Body of pancreas (tissue), 4 donors: ENCODE results near the gene ANP32E. TPM values are rescaled to one million over a fixed set of nuclear protein-coding genes. Genes with fewer than 3 reads are reported as not detected.

Source experiments
- ATAC-seq: fragments of 150-250 bp; one replicate; pipeline ENCODE4 v1.9.1; 2016
- DNase-seq, 4 donors: peaks; one replicate each; pipeline ENCODE4 v3.0.0-alpha.2; 2019
- H3K27ac ChIP-seq, 4 donors: fragments of 200-600 bp; sonication (generic); 1 replicate in 3 of 4; 2 replicates in 1 of 4; pipeline versions ENCODE4 v1.5.1 to v1.6.1; 2016 to 2019; ENCODE audit warnings: mild to moderate bottlenecking in 1 of 4, mixed read lengths in 1 of 4, moderate library complexity in 1 of 4
- H3K27me3 ChIP-seq, 2 donors: fragments of 200-600 bp; sonication (generic); one replicate each; pipeline ENCODE4 v1.6.0; 2016; ENCODE audit warnings: mild to moderate bottlenecking in 1 of 2
- H3K36me3 ChIP-seq, 2 donors: fragments of 200-600 bp; sonication (generic); replicated peaks in 1 of 2; 2 replicates each; pipeline ENCODE4 v1.5.1; 2016; ENCODE audit warnings: low read depth in 2 of 2; ENCODE audit not compliant: insufficient read depth in 1 of 2
- H3K4me1 ChIP-seq: fragments of 200-600 bp; sonication (generic); one replicate; pipeline ENCODE4 v1.6.0; 2016
- H3K4me3 ChIP-seq, 2 donors: fragments of 200-600 bp; sonication (generic); 1 replicate in 1 of 2; 2 replicates in 1 of 2; pipeline ENCODE4 v1.5.1; 2016 to 2019
- H3K9me3 ChIP-seq, 3 donors: fragments of 200-600 bp; sonication (generic); 1 replicate in 2 of 3; 2 replicates in 1 of 3; pipeline ENCODE4 v1.5.1; 2016
- POLR2A ChIP-seq, 3 donors: fragments of 450-650 bp; IDR thresholded peaks; one replicate each; pipeline ENCODE4 v1.6.1; 2016; ENCODE audit warnings: antibody characterized with exemption in 3 of 3, mild to moderate bottlenecking in 2 of 3
- WGBS, 2 donors: methylation state at CpG; one replicate each; pipeline ENCODE4 v1.1.5; 2017; 5-methylcytosine and 5-hydroxymethylcytosine counted together
- intact Hi-C: fragments of 100-400 bp; cut with DNase I; formaldehyde crosslinking; loops from one replicate; pipeline ENCODE4 v1.15.1; 2023
- total RNA-seq, 2 donors: library from RNA; depleted of rRNA; stranded (reverse); fragments of >200 nt; gene quantifications; one replicate each; pipeline ENCODE4 v1.1.0, GENCODE V29; 2016
- TF ChIP-seq, protein P1 (sequence below), 7 experiments: fragments of 450-650 bp in 4 of 7; fragments of 200-600 bp in 3 of 7; sonication (generic) in 3 of 7; IDR thresholded peaks; one replicate each; pipeline ENCODE4 v1.5.1; 2016 to 2019; ENCODE audit warnings: antibody characterized with exemption in 7 of 7

ANP32E gene
- total RNA-seq, 2 donors from 2014 or later: 9.2 to 9.3 TPM

DNA sequence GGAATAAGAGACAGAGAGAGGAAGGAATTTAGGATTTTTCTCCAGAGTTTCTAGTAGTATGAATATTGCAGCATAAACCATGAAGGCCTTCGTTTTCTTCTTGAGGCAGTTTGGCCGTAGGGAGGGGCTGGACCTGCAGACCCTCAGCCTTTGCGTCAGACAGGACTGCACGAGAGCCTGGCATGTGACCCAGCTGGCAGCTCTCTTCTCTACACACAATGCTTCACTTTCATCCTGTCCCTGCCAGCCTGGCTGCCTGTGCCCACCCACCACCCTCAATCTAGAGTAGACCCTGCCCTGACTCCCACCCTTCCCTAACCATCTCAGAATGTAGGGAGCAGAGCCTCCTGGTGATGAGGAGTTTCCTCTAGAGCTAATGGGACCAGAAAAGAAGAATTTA lies 23.3 kb upstream of the ANP32E start:
- H3K4me1 ChIP-seq: peaks cover 28% of the 10 kb centered on the region
- no peaks in the 10 kb centered on the region for H3K36me3 ChIP-seq
- 41 to 50% methylated on average over 4 of the region's 4 CpGs for WGBS, 2 donors
- H3K9me3 ChIP-seq: no peaks in the 10 kb centered on the region
- ATAC-seq (no peak), DNase-seq (no peak)
- intact Hi-C loops: no loop called here
- H3K4me3 ChIP-seq: no peak overlapping the region
- no peaks in the 10 kb centered on the region for H3K27me3 ChIP-seq
- peak overlapping the region in 3 of 4 donors; percentile 42 to 75 (median 58) for H3K27ac ChIP-seq
- TF ChIP-seq, protein P1, sequence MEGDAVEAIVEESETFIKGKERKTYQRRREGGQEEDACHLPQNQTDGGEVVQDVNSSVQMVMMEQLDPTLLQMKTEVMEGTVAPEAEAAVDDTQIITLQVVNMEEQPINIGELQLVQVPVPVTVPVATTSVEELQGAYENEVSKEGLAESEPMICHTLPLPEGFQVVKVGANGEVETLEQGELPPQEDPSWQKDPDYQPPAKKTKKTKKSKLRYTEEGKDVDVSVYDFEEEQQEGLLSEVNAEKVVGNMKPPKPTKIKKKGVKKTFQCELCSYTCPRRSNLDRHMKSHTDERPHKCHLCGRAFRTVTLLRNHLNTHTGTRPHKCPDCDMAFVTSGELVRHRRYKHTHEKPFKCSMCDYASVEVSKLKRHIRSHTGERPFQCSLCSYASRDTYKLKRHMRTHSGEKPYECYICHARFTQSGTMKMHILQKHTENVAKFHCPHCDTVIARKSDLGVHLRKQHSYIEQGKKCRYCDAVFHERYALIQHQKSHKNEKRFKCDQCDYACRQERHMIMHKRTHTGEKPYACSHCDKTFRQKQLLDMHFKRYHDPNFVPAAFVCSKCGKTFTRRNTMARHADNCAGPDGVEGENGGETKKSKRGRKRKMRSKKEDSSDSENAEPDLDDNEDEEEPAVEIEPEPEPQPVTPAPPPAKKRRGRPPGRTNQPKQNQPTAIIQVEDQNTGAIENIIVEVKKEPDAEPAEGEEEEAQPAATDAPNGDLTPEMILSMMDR (IDR thresholded peaks at IDR 0.05): no peak
- no peak for TF ChIP-seq POLR2A (IDR thresholded peaks at IDR 0.05)

DNA sequence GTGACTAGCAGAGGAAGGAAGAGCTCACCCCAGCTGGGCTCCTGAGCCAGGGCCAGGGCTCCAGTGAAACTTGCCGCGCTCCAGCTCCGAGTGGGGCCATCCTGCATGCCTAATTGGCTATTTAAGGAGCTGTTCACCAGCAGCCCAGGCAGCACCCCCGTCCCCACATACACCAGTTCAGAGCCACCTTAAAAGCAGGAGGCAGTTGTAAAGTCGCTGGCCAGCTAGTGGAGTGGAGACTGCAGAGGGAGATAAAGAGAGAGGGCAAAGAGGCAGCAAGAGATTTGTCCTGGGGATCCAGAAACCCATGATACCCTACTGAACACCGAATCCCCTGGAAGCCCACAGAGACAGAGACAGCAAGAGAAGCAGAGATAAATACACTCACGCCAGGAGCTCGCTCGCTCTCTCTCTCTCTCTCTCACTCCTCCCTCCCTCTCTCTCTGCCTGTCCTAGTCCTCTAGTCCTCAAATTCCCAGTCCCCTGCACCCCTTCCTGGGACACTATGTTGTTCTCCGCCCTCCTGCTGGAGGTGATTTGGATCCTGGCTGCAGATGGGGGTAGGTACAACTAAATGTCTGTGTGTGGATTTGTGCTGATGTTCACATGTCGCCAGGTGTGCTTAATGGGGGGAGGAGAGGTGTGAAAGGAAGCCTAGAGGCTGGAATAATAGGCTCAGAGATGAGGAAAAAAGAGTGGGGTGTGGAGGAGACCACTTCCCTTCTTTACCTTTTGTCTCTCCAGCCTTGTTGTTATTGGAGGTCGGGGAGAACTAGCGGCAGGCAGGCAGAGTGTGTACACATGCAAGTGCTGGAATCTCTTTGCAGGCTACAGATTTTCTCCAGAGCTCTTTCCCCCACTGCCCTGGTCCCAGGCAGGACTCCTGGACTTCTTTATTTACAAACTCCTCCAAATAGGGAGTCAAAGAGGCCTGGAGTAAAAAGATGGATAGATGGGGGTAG lies 22.0 kb upstream of the ANP32E start, which contains the start of gene CA14:
TSS of gene CA14 (plus strand) at position 151 of the 962 bp plus-strand sequence. CDS start at position 506, 355 bp downstream.
- no peak within 1 kb of the TSS for H3K4me3 ChIP-seq
- no peak within 1 kb of the TSS for H3K27ac ChIP-seq
- no peaks in the 10 kb centered on the region for H3K9me3 ChIP-seq
- no peaks in the 10 kb centered on the region for H3K27me3 ChIP-seq
- no peak for ATAC-seq
- TF ChIP-seq, protein P1 (IDR thresholded peaks at IDR 0.05): no peak
- no peak for TF ChIP-seq POLR2A (IDR thresholded peaks at IDR 0.05)
- H3K36me3 ChIP-seq: no peaks in the 10 kb centered on the region
- WGBS, 2 donors: 45 to 56% methylated on average over 13 of the region's 13 CpGs
- no peak for DNase-seq
- H3K4me1 ChIP-seq: peaks cover 28% of the 10 kb centered on the region
- intact Hi-C loops: no loop called here

DNA sequence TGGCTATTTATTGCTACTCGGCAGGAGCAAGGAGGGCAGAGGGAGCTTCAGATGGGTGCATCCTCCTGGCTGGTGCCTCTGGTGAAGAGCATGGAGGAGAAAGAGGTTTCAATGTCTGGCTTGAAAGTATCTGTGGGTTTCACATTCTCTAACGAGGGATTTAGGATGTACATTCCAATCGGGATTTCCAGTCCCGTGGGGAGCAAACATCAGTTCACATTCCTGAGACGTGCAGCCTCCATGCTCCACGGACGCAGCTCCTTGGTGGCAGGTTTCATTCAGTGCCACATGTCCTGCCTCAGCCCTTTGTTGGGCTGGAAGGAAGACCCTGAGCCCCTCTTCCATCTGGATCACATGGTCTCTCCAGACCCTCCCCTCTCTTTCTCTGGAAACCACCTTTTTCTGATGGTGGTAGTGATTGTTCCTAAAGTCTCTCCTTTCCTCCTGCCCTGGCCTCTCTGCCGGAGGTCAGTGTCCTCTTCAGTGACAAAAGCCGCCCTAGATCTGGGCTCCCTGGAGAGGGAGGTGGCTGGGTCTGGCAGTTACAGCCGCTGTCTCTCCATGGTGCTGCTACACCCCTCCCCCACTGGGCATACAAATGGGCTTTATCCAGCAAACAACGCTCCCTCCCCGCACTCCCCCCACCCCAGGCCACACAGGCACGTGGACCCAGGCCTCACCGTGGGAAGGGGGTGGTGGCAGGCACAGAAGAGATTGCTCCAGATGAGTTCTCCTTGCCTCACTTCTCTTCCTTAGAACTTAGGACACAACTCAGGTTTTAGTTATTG lies 20.8 kb upstream of the ANP32E start:
- Histone ChIP-seq H3K4me3 (no peak overlapping the region), H3K27ac (peak overlapping the region in 2 of 4 donors; percentile 14 to 40)
- no peak for DNase-seq

DNA sequence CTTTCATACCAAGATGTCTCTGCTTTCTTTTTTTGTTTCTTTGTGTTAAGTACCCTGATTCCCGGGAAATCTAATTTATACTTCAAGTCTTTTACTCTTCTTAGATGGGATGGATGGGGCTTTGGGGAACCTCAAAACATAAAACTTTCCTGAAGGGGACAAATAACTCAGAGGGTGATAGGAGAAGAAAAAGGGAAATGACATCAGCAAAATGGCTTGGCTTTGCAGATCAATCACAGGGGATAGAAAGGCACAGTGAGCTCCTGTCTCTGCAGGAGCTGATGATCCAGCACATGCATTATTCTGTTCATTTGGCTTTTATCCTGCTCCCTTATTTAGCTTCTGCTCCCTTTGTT lies 20.3 kb upstream of the ANP32E start:
- intact Hi-C loops: no loop called here
- 5 to 7% methylated on average over 1 of the region's 1 CpG for WGBS, 2 donors
- no peaks in the 10 kb centered on the region for H3K36me3 ChIP-seq
- peaks cover 28% of the 10 kb centered on the region for H3K4me1 ChIP-seq
- TF ChIP-seq, protein P1 (IDR thresholded peaks at IDR 0.05): no peak
- no peak for TF ChIP-seq POLR2A (IDR thresholded peaks at IDR 0.05)
- no peaks in the 10 kb centered on the region for H3K27me3 ChIP-seq
- no peak for DNase-seq
- peak; percentile 2 for ATAC-seq
- peak overlapping the region in 3 of 4 donors; percentile 14 to 40 (median 24) for H3K27ac ChIP-seq
- H3K4me3 ChIP-seq: no peak overlapping the region
- no peaks in the 10 kb centered on the region for H3K9me3 ChIP-seq

More for the DNA sequence above, 20.8 kb upstream of the ANP32E start:
- ATAC-seq: no peak
- H3K27me3 ChIP-seq: no peaks in the 10 kb centered on the region
- H3K4me1 ChIP-seq: peaks cover 28% of the 10 kb centered on the region
- TF ChIP-seq, protein P1 (IDR thresholded peaks at IDR 0.05): no peak
- no peak for TF ChIP-seq POLR2A (IDR thresholded peaks at IDR 0.05)
- no peaks in the 10 kb centered on the region for H3K9me3 ChIP-seq
- no peaks in the 10 kb centered on the region for H3K36me3 ChIP-seq
- intact Hi-C loops: no loop called here
- WGBS, 2 donors: 24 to 41% methylated on average over 14 of the region's 14 CpGs
